H9 (cell line): Measurements from ENCODE around the gene ZNF69. TPM values are rescaled to one million over a fixed set of nuclear protein-coding genes. Genes with fewer than 3 reads are reported as not detected.

Experiments
- DNase-seq: peaks from one replicate; pipeline ENCODE4 v3.0.0-alpha.2; 2017
- H2AFZ ChIP-seq: one replicate; pipeline ENCODE4 v1.6.1; 2013; ENCODE audit warnings: mild to moderate bottlenecking, low read length, control low read depth, moderate library complexity
- H2AK5ac ChIP-seq: 2 replicates; pipeline ENCODE4 v1.6.1; 2013; ENCODE audit warnings: low read length, control low read depth, mixed read lengths; ENCODE audit not compliant: insufficient read length
- H2BK120ac ChIP-seq: one replicate; pipeline ENCODE4 v1.6.1; 2013; ENCODE audit warnings: low read depth, mild to moderate bottlenecking, low read length, control low read depth, inconsistent platforms; ENCODE audit not compliant: poor library complexity, severe bottlenecking
- H2BK12ac ChIP-seq: 2 replicates; pipeline ENCODE4 v1.6.1; 2013; ENCODE audit warnings: low read length, control low read depth, mixed read lengths, low read depth; ENCODE audit not compliant: insufficient read length
- H2BK15ac ChIP-seq: 2 replicates; pipeline ENCODE4 v1.6.1; 2013; ENCODE audit warnings: low read depth, low read length, control low read depth
- H2BK20ac ChIP-seq: one replicate; pipeline ENCODE4 v1.6.1; 2013; ENCODE audit warnings: low read depth, mild to moderate bottlenecking, low read length, control low read depth, inconsistent platforms; ENCODE audit not compliant: poor library complexity, severe bottlenecking
- H2BK5ac ChIP-seq: 2 replicates; pipeline ENCODE4 v1.6.1; 2013; ENCODE audit warnings: low read length, control low read depth, mixed read lengths; ENCODE audit not compliant: insufficient read length
- H3K14ac ChIP-seq: 2 replicates; pipeline ENCODE4 v1.6.1; 2013; ENCODE audit warnings: low read length, control low read depth; ENCODE audit not compliant: insufficient read depth
- H3K18ac ChIP-seq: 2 replicates; pipeline ENCODE4 v1.6.1; 2013; ENCODE audit warnings: low read depth, mild to moderate bottlenecking, mixed read lengths, low read length, control low read depth; ENCODE audit not compliant: insufficient read length
- H3K23ac ChIP-seq: 2 replicates; pipeline ENCODE4 v1.6.1; 2013; ENCODE audit warnings: low read length, control low read depth, mixed read lengths, low read depth; ENCODE audit not compliant: insufficient read length
- H3K23me2 ChIP-seq: 2 replicates; pipeline ENCODE4 v1.6.1; 2013; ENCODE audit warnings: low read depth, mild to moderate bottlenecking, mixed read lengths, low read length, control low read depth; ENCODE audit not compliant: insufficient read length, poor library complexity, severe bottlenecking
- H3K27ac ChIP-seq: 2 replicates; pipeline ENCODE4 v1.5.1; 2013; ENCODE audit warnings: low read length, control low read depth, mixed read lengths, low read depth; ENCODE audit not compliant: insufficient read length
- H3K27me3 ChIP-seq: 2 replicates; pipeline ENCODE4 v1.6.1; 2013; ENCODE audit warnings: low read length, control low read depth, inconsistent platforms; ENCODE audit not compliant: insufficient read depth
- H3K4ac ChIP-seq: 2 replicates; pipeline ENCODE4 v1.6.1; 2013; ENCODE audit warnings: low read depth, mild to moderate bottlenecking, control low read depth, inconsistent platforms, low read length, moderate library complexity
- H3K4me1 ChIP-seq: 2 replicates; pipeline ENCODE4 v1.6.1; 2013; ENCODE audit warnings: low read length, control low read depth, inconsistent platforms; ENCODE audit not compliant: insufficient read depth
- H3K4me2 ChIP-seq: 2 replicates; pipeline ENCODE4 v1.6.1; 2013; ENCODE audit warnings: low read length, control low read depth, mixed read lengths; ENCODE audit not compliant: insufficient read length, insufficient read depth
- H3K56ac ChIP-seq: 2 replicates; pipeline ENCODE4 v1.6.1; 2013; ENCODE audit warnings: low read depth, mild to moderate bottlenecking, mixed read lengths, low read length, control low read depth; ENCODE audit not compliant: insufficient read length
- H3K79me1 ChIP-seq: 2 replicates; pipeline ENCODE4 v1.6.1; 2013; ENCODE audit warnings: low read depth, mild to moderate bottlenecking, moderate library complexity, low read length, control low read depth, inconsistent platforms; ENCODE audit not compliant: insufficient read depth, poor library complexity, severe bottlenecking
- H3K79me2 ChIP-seq: 2 replicates; pipeline ENCODE4 v1.6.1; 2013; ENCODE audit warnings: low read length, control low read depth, inconsistent platforms; ENCODE audit not compliant: insufficient read depth
- H3K9ac ChIP-seq: 2 replicates; pipeline ENCODE4 v1.6.1; 2013; ENCODE audit warnings: low read length, control low read depth, mixed read lengths; ENCODE audit not compliant: insufficient read length; ENCODE audit errors: extremely low read depth
- H3K9me3 ChIP-seq: one replicate; pipeline ENCODE4 v1.6.1; 2013; ENCODE audit warnings: low read depth, low read length, inconsistent platforms; ENCODE audit not compliant: control insufficient read depth
- H3T11ph ChIP-seq: one replicate; pipeline ENCODE4 v1.6.1; 2013; ENCODE audit warnings: mild to moderate bottlenecking, low read length, control low read depth, inconsistent platforms
- H4K20me1 ChIP-seq: one replicate; pipeline ENCODE4 v1.6.1; 2013; ENCODE audit not compliant: control insufficient read depth, insufficient read length, insufficient read depth
- H4K5ac ChIP-seq: 2 replicates; pipeline ENCODE4 v1.6.1; 2013; ENCODE audit warnings: low read depth, mild to moderate bottlenecking, mixed read lengths, low read length, control low read depth; ENCODE audit not compliant: insufficient read length
- H4K8ac ChIP-seq: replicated peaks from 2 replicates; pipeline ENCODE4 v1.6.1; 2013; ENCODE audit warnings: low read length, control low read depth, mixed read lengths, low read depth; ENCODE audit not compliant: insufficient read length
- H4K91ac ChIP-seq: 2 replicates; pipeline ENCODE4 v1.6.1; 2013; ENCODE audit warnings: low read depth, mild to moderate bottlenecking, moderate library complexity, mixed read lengths, low read length, control low read depth; ENCODE audit not compliant: insufficient read length
- H3K27ac Mint-ChIP-seq, 3 experiments: 2 replicates in 2 of 3; 3 replicates in 1 of 3; pipeline ENCODE4 v1.8.0; 2020 to 2021; ENCODE audit warnings: mixed read lengths in 3 of 3, mild to moderate bottlenecking in 1 of 3, moderate library complexity in 1 of 3
- H3K27me3 Mint-ChIP-seq: 2 replicates; pipeline ENCODE4 v1.8.0; 2021; ENCODE audit warnings: low read depth, mild to moderate bottlenecking, moderate library complexity, mixed read lengths
- H3K36me3 Mint-ChIP-seq, 3 experiments: 2 replicates in 2 of 3; 3 replicates in 1 of 3; pipeline ENCODE4 v1.8.0; 2020 to 2021; ENCODE audit warnings: low read depth in 3 of 3, mixed read lengths in 3 of 3; ENCODE audit not compliant: insufficient read depth in 1 of 3
- H3K4me1 Mint-ChIP-seq, 2 experiments: 2 replicates each; pipeline ENCODE4 v1.8.0; 2020; ENCODE audit warnings: mixed read lengths in 2 of 2
- H3K4me3 Mint-ChIP-seq, 2 experiments: 2 replicates in 1 of 2; 3 replicates in 1 of 2; pipeline ENCODE4 v1.8.0; 2020 to 2021; ENCODE audit warnings: mild to moderate bottlenecking in 2 of 2, mixed read lengths in 2 of 2, moderate library complexity in 1 of 2
- H3K9me3 Mint-ChIP-seq, 2 experiments: 2 replicates in 1 of 2; 3 replicates in 1 of 2; pipeline ENCODE4 v1.8.0; 2020; ENCODE audit warnings: mild to moderate bottlenecking in 2 of 2, mixed read lengths in 2 of 2, moderate library complexity in 1 of 2
- CTCF ChIP-seq: fragments of 200-600 bp; sonication (generic); conservative IDR thresholded peaks from 3 replicates; pipeline ENCODE4 v1.8.0; 2021; ENCODE audit warnings: antibody characterized with exemption, mild to moderate bottlenecking
- WGBS: extraction: QIAGEN DNeasy Blood & Tissue Kit; methylation state at CpG from one replicate; pipeline ENCODE4 v1.1.7; 2013; ENCODE audit warnings: missing lambda C conversion rate, low lambda C conversion rate, mixed read lengths; ENCODE audit not compliant: insufficient read length; ENCODE audit errors: extremely low coverage; 5-methylcytosine and 5-hydroxymethylcytosine counted together
- total RNA-seq: library from RNA; stranded (reverse); gene quantifications from 2 replicates; pipeline ENCODE4 v1.2.1, GENCODE V29; 2021

Gene ZNF69
- total RNA-seq, 1 experiment from 2014 or later = 27.3 TPM

GRCh38 chr19:11843722-11844121 lies 43.9 kb upstream of the ZNF69 start:
- H3K23ac ChIP-seq = no peak overlapping the region
- no peak overlapping the region for H3K18ac ChIP-seq
- H3T11ph ChIP-seq = no peak overlapping the region
- Mint-ChIP-seq H3K4me1 (peaks cover 10 to 15% of the 10 kb centered on the region in 2 experiments), H3K4me3 (no peak overlapping the region), H3K36me3 (peaks cover 0 to 10% (median 0%) of the 10 kb centered on the region in 3 experiments; a peak in 3 of 7 replicates), H3K27me3 (peaks cover 26% of the 10 kb centered on the region), H3K9me3 (peaks cover 32 to 76% of the 10 kb centered on the region in 2 experiments), H3K27ac (no peak overlapping the region)
- no peak overlapping the region for H4K8ac ChIP-seq
- WGBS = no CpG with 5 or more reads among the region's 2 CpGs
- H3K56ac ChIP-seq = no peak overlapping the region
- no peak for DNase-seq
- no peak overlapping the region for H2BK5ac ChIP-seq
- no peak overlapping the region for H4K5ac ChIP-seq
- H2BK20ac ChIP-seq = no peak overlapping the region
- H2AFZ ChIP-seq = no peak overlapping the region
- H3K79me1 ChIP-seq = no peaks in the 10 kb centered on the region
- peaks cover 1% of the 10 kb centered on the region for H3K9me3 ChIP-seq
- H2BK12ac ChIP-seq = no peak overlapping the region
- no peaks in the 10 kb centered on the region for H3K4me1 ChIP-seq
- peaks cover under 1% of the 10 kb centered on the region for H3K23me2 ChIP-seq
- H3K9ac ChIP-seq = no peak overlapping the region
- H3K14ac ChIP-seq = no peak overlapping the region
- no peak overlapping the region for H2AK5ac ChIP-seq
- H3K79me2 ChIP-seq = no peaks in the 10 kb centered on the region
- no peak overlapping the region for H3K4ac ChIP-seq
- H4K20me1 ChIP-seq = no peaks in the 10 kb centered on the region
- H3K27ac ChIP-seq = no peak overlapping the region
- H4K91ac ChIP-seq = no peak overlapping the region
- no peaks in the 10 kb centered on the region for H3K27me3 ChIP-seq
- H2BK15ac ChIP-seq = no peak overlapping the region
- no peak overlapping the region for H3K4me2 ChIP-seq
- no peak overlapping the region for H2BK120ac ChIP-seq
- TF ChIP-seq CTCF = no peak
